Bronchial epithelial cell (primary cell): ENCODE data around the gene TMEM169. TPM values are rescaled to one million over a fixed set of nuclear protein-coding genes. Genes with fewer than 3 reads are reported as not detected.

Experiments used
- DNase-seq: peaks from one replicate; pipeline ENCODE4 v3.0.0-alpha.2; 2010; ENCODE audit warnings: low read depth
- FAIRE-seq: peaks from 2 replicates; lab custom pipeline; 2011; peaks lifted over from hg19 to GRCh38; lab: Jason Lieb, UNC
- H3K27me3 ChIP-seq: 2 replicates; pipeline ENCODE4 v1.5.1; 2011; ENCODE audit warnings: low read length; ENCODE audit not compliant: control insufficient read depth, insufficient read depth
- H3K36me3 ChIP-seq: 2 replicates; pipeline ENCODE4 v1.5.1; 2011; ENCODE audit warnings: low read length; ENCODE audit not compliant: control insufficient read depth, insufficient read depth
- H3K4me3 ChIP-seq: 2 replicates; pipeline ENCODE4 v1.5.1; 2011; ENCODE audit warnings: mild to moderate bottlenecking, low read depth, low read length, control low read depth
- total RNA-seq: library from RNA; depleted of rRNA; stranded (reverse); fragments of >200 nt; gene quantifications from 2 replicates; pipeline ENCODE4 v1.2.1, GENCODE V29; 2014
- TF ChIP-seq, protein P1 (sequence below): IDR thresholded peaks from 2 replicates; pipeline ENCODE4 v1.5.1; 2011; ENCODE audit warnings: mild to moderate bottlenecking, moderate library complexity, low read length, control low read depth, inconsistent platforms; ENCODE audit not compliant: insufficient read depth, severe bottlenecking

TMEM169 gene
- total RNA-seq, 1 donor from 2014 or later: 0.26 TPM

DNA sequence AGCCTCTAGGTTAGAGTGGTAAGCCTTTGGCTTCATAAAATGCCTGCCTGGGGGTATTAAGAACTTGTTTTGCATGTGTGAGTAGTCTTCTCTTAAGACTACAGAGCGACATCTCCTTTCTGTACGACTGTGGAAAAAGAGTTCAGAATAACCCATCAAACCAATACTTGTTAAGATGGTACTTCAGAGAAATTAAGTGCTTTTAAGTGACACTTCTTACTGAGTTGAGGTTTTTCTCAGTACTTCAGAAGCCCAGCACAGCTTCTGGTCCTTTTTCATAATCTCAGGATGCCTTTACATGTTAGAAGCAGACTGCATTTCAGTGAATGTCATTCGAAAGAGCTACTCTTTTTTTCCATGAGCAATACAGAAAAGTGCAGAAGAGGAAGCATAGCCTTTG, 38.3 kb downstream of the TMEM169 start:
- peaks cover 24% of the 10 kb centered on the region for H3K36me3 ChIP-seq
- TF ChIP-seq, protein P1, sequence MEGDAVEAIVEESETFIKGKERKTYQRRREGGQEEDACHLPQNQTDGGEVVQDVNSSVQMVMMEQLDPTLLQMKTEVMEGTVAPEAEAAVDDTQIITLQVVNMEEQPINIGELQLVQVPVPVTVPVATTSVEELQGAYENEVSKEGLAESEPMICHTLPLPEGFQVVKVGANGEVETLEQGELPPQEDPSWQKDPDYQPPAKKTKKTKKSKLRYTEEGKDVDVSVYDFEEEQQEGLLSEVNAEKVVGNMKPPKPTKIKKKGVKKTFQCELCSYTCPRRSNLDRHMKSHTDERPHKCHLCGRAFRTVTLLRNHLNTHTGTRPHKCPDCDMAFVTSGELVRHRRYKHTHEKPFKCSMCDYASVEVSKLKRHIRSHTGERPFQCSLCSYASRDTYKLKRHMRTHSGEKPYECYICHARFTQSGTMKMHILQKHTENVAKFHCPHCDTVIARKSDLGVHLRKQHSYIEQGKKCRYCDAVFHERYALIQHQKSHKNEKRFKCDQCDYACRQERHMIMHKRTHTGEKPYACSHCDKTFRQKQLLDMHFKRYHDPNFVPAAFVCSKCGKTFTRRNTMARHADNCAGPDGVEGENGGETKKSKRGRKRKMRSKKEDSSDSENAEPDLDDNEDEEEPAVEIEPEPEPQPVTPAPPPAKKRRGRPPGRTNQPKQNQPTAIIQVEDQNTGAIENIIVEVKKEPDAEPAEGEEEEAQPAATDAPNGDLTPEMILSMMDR: no peak
- no peak overlapping the region for H3K4me3 ChIP-seq
- DNase-seq (no peak), FAIRE-seq (no peak)
- no peaks in the 10 kb centered on the region for H3K27me3 ChIP-seq

DNA sequence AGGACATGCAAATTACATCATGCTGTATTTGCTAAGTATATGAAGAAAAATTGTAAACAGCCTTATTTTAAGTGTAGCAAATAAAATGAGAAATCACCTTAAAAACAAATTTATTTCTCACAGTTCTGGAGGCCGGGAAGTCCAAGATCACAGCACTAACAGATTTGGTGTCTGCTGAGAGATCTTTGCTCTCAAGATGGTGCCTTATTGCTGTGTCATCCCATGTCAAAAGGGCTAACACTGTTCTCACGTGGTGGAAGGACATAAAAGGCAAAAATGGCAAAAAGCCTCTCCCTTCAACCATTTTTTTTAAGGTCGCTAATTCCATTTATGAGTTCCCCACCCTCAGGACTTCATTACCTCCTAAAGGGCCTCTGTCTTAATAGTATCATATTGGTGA, 39.5 kb downstream of the TMEM169 start:
- FAIRE-seq: no peak
- DNase-seq: no peak
- Histone ChIP-seq H3K4me3 (no peak overlapping the region), H3K27me3 (no peaks in the 10 kb centered on the region), H3K36me3 (peaks cover 26% of the 10 kb centered on the region)
- TF ChIP-seq, protein P1: no peak

DNA sequence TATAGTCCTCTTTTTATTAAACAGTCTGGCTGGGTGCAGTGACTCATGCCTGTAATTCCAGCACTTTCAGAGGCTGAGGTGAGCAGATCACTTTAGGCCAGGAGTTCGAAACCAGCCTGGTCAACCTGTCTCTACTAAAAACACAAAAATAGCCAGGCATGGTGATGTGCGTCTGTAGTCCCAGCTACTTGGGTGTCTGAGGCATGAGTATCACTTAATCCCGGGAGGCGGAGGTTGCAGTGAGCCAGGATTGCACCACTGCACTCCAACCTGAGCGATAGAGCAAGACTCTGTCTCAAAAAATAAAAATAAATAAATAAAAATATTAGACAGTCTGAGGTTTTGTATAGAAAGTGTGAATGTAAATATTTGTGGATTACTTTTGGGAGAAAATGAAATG, 45.2 kb downstream of the TMEM169 start:
- H3K36me3 ChIP-seq: peaks cover 17% of the 10 kb centered on the region
- DNase-seq: no peak
- TF ChIP-seq, protein P1: no peak
- FAIRE-seq: no peak
- no peaks in the 10 kb centered on the region for H3K27me3 ChIP-seq
- no peak overlapping the region for H3K4me3 ChIP-seq

DNA sequence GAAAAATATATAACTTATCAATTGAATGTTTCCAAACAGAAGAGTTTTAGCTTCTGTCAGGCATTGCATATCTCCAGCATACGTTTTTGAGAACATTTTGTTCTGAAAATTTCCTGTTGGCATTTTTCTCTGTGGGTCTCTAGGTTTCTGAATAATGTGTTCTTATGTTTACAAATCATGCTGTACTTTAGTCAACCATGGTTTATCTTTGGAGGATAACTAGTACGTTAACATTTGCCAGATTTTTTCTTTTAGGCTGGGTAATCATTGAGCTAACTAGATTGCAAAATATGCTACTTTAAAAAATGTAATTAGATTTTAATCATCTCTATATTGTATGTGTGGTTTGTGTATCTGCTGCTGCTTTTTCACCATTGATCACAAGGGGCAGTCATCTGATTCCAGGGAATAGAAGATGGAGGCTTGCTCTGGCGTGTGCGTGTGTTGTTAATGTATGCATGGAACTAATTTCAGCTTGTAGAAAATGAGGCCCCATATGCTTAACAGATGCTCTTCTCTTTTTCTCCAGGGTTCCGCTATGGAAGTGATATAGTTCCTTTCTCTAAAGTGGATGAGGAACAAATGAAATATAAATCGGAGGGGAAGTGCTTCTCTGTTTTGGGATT, 48.7 kb downstream of the TMEM169 start:
- FAIRE-seq: no peak
- no peak overlapping the region for H3K4me3 ChIP-seq
- H3K27me3 ChIP-seq: no peaks in the 10 kb centered on the region
- TF ChIP-seq, protein P1: no peak
- peaks cover 26% of the 10 kb centered on the region for H3K36me3 ChIP-seq
- DNase-seq: no peak

DNA sequence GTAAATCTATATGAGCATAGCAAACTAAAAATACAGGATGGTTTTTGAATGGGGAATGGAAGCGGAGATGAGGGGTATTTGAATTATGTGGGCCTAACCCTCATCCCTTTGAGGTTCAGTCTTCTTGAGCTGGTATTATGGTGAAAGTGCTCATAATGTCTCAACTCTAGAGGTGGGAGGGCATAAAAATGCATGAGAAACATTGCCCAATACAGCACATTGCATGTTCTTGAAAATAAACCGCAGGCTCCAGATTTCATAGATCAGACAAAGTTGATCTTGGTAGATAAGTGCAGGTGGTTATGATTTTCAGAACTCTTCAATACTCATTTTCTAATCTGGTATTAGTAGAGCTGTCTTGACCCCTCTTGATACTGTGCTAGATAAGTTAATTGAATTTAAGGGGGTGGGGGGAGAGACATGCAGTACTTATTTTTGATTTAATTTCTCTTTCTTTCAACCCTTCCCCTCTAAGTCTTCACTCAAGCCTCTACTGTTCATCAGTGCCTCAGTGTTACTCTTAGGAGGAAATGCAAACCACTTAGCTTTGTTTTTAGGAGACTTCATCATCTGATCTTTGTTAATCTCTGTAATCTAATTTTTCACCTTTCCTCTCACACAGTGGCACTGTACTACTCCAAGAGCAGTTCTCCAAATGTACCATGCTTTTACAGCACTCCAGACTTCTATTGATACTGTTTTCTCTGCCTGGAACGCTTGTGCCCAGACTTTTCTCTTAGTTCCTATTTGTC, 49.6 kb downstream of the TMEM169 start:
- TF ChIP-seq, protein P1: no peak
- no peaks in the 10 kb centered on the region for H3K27me3 ChIP-seq
- peaks cover 25% of the 10 kb centered on the region for H3K36me3 ChIP-seq
- no peak for FAIRE-seq
- no peak overlapping the region for H3K4me3 ChIP-seq
- no peak for DNase-seq
